Limb (tissue), 2 donors: ENCODE measurements around the gene PLXNA3.
"Not testable (repeated sequence)": the region's sequence is repeated elsewhere in the genome, so short reads cannot be mapped to it uniquely, and the experiment has no call there.

Experiments
- DNase-seq, 2 donors: peaks; one replicate each; pipeline ENCODE4 v3.0.0-alpha.2; 2016; ENCODE audit errors: extremely low spot score in 2 of 2

PLXNA3 gene

GRCh38 chrX:154478728-154479622 lies 20.9 kb downstream of the PLXNA3 start, which contains the start of gene LAGE3:
LAGE3 (minus strand) TSS chrX:154479281; CDS start chrX:154478915, 366 bp downstream.
- peak; percentile 82 to 95 for DNase-seq

GRCh38 chrX:154481195-154481594 lies 23.1 kb downstream of the PLXNA3 start:
- no peak for DNase-seq

DNA sequence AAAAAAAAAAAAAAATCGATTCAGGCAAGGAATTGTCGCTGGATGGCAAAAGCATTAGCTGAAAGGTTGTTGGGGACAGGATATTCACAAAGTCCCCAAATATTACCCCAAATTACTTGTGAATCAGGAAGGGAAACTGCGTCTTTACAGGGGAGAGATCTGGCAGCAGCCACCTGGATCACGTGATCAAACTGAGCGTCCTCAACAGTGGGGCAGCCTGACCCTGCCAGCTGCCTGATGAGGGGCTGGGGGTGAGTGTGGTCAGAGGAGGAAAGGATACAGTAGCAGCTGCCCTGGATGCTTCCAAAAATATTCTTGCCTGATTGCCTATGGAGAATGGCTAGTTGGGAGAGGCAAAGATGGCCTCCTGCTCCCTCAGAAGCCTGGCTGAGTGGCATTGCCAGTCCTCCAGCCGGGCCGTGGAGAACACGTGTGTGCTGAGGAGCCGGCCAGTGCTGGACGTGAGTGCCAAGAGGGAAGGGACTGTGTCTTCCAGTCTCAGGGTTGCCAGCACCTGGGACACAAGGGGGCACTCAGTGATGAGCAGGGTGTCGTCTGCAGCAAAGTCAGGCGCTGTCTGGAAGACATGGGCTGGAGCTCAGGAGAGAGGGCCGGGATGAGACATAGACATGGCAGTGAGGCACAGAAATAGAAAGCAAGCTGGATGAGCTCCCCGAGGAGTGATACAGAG lies 24.0 kb downstream of the PLXNA3 start:
- no peak for DNase-seq

DNA sequence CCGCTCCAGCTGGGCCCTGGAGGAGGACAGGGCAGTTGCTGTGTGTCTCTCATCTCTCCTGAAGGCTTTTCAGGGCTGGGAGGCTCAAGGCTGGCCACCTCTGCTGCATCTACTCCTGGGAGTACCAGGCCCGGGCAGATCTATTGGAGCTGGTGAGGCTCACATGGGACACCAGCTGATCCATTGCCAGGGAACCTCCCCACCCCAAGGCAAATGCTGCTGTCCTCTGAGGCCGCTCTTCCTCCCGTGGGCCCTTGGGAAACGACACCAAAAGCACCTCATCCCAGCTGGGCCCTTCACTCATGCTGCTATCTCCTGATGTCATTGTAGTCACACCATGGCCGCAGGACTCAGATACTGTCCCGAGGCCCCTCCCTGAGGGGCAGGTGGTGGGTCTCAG lies 24.7 kb downstream of the PLXNA3 start:
- no peak for DNase-seq

- no peak for DNase-seq
Measured at GRCh38 chrX:154483325-154483724, 25.2 kb downstream of the PLXNA3 start.

DNA sequence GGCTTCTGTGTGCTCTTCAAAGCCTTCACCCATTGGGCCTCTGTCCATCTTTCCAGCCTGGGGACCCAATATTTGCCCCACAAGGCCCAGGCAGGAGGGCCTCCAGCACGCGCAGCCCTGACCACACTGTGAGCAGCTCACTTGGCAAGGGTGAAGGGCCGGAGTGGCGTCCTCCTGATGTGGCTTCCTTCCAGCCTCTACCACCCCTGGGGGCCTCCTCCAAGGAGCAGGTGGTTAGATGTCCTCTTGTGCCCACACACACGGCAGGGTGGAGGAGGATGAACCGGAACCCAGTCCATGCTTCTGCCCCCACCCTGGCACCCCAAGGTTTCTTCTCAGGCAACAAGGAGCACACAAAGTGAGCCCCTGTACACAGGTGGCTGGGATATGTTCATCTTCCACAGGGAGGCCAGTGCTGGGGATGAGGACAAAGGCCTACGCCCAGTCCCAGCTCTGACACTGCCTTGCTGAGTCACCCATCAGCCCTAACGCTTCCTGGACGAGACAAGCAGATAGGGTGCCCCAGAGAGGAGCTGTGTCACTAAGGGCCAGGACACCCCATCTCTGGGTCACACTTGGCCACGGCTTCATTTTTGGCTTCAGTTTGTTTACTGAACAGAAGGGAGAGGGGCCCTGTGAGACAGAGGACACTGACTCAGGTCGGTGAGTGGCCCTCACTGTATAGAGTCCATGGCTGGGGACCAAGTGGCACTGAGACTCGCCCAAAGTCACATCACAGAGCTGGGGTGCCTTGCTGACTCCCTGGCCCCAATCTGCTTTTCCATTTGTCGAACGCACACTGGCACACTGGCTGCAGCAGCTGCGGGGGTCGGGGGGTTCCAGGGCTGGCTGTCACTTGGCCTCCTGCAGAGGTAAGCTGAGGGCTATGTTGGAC lies 26.4 kb downstream of the PLXNA3 start:
- DNase-seq = no peak

DNA sequence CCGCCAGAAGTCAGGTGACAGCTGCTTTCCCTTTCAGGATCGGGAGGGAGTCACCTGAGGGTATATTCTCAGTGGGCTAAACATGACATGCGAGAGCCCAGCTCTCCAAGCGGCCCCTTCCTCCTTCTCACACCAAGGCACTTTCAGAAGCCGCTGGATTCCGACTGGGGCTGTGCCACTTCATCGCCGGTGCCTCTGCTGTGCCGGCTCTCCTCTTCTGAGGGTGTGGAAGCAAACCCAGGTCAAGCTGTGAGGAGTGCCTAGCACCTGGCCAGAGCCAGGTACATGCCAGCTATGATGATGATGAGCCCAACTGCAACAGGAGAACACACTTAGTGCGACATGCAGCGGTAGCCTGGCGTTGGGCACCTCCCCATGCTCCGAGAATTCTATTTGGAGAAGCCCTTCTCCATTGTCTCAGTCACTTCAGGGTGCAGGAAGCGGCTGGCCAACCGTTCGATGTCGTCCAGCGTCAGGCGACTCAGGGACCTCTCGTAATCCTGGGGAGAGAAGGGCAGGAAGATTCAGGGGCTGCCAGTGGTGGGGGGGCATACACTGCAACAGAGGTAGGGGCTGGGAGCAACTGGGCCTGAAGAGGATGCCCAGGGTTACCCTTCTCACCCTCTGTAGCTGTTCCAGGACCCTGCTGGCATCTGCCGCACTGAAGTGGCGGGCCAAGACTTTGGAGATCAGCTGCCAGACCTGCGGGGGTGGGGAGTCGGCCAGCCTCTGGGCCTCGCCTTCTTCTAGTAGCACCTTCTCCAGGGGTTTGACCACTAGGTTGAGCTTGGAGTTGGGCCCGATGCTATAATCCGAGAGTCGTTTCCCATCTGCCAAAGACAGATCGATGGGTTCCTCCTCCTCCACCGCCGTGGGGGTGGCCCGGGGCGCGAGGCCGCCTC lies 27.3 kb downstream of the PLXNA3 start:
- DNase-seq = no peak

DNA sequence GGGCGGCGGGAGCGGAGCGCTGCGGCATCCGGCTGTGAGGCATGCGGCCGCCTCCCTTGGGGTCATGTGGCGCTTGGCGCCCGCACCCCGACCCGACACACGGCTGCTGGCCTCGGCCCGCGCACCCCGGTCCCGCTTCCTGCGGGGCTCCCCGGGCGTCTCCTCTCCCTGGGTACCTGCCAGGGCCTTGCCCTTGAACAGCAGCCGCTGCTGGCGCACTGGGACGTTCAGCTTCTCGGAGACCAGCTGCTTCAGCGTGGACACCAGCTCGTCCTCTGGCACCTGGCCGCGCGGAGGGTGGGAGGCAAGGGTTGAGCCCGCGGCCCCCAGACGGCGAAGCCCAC lies 27.9 kb downstream of the PLXNA3 start:
- no peak for DNase-seq

DNA sequence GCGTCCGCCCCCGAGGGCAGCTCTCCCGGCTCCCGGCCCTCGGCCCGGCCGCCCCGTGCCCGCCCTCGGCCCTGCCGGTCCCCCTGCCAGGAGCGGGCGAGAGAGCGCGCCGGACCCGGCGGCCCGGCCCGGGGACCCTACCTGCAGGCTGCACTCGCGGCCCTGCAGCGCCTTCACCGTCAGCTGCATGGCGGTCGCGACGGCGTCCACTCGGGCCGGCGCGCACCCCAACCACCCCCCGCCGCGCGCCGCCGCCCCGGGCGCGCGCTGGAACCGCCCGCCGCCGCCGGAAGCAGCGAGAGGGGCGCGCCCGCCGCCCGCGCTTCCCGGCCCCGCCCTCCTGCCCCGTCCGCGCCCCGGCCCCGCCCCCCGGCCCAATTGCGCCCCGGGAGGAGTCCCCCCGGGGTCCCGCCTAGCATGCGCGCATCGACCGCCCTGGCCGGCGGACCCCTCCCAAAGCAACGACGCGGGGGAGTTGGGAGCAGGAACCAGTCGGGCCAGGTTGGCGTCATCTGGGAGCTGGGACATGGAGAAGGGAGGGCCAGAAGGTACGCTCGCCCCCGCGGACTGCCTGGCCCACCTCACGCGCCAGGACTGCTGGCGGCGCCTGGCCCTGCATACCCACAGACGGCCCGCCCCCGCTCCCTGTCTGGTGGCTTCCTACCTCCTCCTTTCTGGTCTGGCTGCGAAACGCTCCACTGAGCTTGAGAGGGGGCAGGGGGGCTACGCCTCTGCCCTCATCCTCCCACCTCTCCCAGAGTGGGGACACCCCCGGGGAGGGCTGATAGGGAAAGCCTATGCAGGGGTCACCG lies 28.5 kb downstream of the PLXNA3 start, which contains the start of gene UBL4A:
Gene UBL4A, minus strand, starts transcription at position 220 of the 812 bp plus-strand sequence. Its CDS starts 31 bp downstream, at position 189.
- peak; percentile 15 to 77 for DNase-seq

GRCh38 chrX:154487518-154488290 lies 29.6 kb downstream of the PLXNA3 start:
- no peak for DNase-seq

DNA sequence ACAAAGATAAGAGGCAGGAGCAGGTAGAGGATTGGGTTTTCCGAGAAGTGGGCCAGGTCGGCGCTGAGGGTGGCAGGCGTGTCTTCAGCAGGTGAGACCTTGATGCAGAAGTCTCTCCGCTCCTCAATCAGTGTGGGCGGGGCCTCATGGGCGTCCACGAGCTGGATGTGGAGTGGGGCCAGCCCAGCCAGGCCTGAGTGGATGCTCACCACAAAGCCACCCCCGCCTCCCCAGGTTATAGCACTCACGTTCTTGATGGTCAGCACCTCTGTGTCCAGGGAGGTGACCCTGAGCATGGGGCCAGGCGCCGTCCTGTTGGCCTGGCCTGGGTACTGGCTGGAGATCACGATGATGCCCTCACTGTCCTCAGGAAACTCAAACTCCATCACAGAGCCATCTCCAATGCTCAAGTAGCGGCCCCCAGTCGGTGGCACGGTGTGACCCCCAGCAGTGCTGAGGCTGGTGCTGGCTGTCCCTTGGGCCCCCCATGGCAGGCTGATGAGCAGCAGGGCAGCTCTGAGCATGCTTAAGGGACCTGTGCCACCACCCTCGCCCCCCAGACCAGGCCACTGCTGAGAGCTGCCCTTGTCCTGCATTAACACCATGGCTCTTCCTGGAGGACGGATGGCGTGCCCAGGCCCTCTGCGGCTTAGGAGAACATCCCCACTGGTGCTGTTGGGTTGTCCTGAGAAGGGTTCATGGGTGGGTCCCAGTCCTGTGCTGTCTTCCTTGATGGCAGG lies 30.4 kb downstream of the PLXNA3 start:
- no peak for DNase-seq

DNA sequence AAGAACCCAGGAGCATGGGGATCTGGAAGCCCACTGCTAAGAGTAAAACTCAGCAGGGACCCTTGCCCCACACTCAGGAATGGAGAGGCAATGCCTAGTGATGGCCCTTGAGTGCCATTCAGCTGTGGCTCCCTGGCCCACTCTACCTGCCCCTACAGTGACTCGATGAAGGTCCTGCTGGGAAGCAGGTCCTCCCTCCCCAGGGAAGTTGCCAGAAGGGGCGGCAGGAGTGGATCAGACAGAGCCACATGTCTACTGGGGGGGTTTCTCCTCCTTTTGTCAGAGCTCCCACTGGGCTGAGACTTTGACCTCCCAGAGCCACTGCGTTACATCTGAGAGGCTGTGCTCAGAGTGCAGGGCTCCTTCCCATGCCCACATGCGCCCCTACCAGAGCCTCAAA lies 31.1 kb downstream of the PLXNA3 start:
- no peak for DNase-seq

DNA sequence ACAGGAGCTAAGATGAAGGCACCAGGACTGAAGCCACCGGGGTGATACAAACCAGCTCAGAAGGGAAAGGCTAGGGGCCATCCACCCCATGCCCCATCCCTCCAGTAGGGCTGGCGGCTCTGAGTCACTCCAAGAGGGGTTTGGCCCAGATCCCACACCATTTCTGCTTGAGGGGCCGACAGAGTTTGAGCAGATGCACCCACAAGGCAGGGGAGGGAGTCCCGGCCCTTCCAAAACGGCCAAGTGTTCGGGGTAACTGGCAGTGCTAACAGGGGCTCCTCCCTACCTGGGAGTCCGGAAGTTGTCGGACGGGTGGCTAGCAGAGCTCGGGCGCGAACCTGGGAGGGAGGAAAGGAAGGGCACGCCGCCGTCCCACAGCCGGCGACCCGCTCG lies 31.9 kb downstream of the PLXNA3 start:
- DNase-seq = no peak

- DNase-seq = peak; percentile 80 to 92
Measured at GRCh38 chrX:154490414-154491083, 32.5 kb downstream of the PLXNA3 start, which contains the start of gene SLC10A3. SLC10A3 (minus strand) TSS chrX:154490629; CDS start chrX:154488940, 1,689 bp downstream.

DNA sequence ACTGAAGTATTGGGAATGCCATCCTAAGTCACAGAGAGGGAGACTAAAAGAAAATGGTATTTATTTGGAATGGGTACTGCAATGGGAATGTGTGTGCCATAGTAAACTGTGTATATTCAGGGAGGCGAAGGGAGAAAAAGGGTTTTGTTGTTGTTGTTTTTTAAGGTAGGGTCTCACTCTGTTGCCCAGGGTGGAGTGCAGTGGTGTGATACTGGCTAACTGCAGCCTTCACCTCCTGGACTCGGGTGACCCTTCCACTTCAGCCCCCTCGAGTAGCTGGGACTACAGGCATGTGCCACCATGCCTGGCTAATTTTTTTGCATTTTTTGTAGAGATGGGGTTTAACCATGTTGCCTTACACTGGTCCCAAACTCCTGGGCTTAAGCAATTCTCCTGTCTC lies 36.6 kb downstream of the PLXNA3 start:
- no peak for DNase-seq

GRCh38 chrX:154495472-154495922 lies 37.4 kb downstream of the PLXNA3 start:
- DNase-seq = no peak

GRCh38 chrX:154496591-154497137 lies 38.6 kb downstream of the PLXNA3 start:
- DNase-seq = not testable (repeated sequence)
